Endothelial cell (in vitro differentiated cells): ENCODE data around the gene NPIPA2. TPM values are rescaled to one million over a fixed set of nuclear protein-coding genes. Genes with fewer than 3 reads are reported as not detected.
"Not testable (repeated sequence)": the region's sequence is repeated elsewhere in the genome, so short reads cannot be mapped to it uniquely, and the experiment has no call there.

Experiments
- DNase-seq: peaks from one replicate; pipeline ENCODE4 v3.0.0; 2021; ENCODE audit warnings: low spot score
- H3K27ac Mint-ChIP-seq: one replicate; pipeline ENCODE4 v1.8.0; 2021; ENCODE audit warnings: mixed read lengths, inconsistent platforms; ENCODE audit not compliant: unreplicated experiment
- H3K27me3 Mint-ChIP-seq: one replicate; pipeline ENCODE4 v1.8.0; 2021; ENCODE audit warnings: mild to moderate bottlenecking, moderate library complexity, mixed read lengths, inconsistent platforms; ENCODE audit not compliant: unreplicated experiment
- H3K36me3 Mint-ChIP-seq: one replicate; pipeline ENCODE4 v1.8.0; 2021; ENCODE audit warnings: mild to moderate bottlenecking, low read depth, mixed read lengths, inconsistent platforms; ENCODE audit not compliant: unreplicated experiment
- H3K4me1 Mint-ChIP-seq: one replicate; pipeline ENCODE4 v1.8.0; 2021; ENCODE audit warnings: mild to moderate bottlenecking, mixed read lengths, inconsistent platforms; ENCODE audit not compliant: unreplicated experiment
- H3K4me3 Mint-ChIP-seq: one replicate; pipeline ENCODE4 v1.8.0; 2021; ENCODE audit warnings: mild to moderate bottlenecking, mixed read lengths, inconsistent platforms; ENCODE audit not compliant: unreplicated experiment
- H3K9me3 Mint-ChIP-seq: one replicate; pipeline ENCODE4 v1.8.0; 2021; ENCODE audit warnings: mixed read lengths, inconsistent platforms; ENCODE audit not compliant: unreplicated experiment
- long read RNA-seq: library from polyadenylated mRNA; unstranded; transcript quantifications from one replicate; pipeline ENCODE4 v2.0.0, GENCODE V29; 2020; ENCODE audit not compliant: unreplicated experiment
- total RNA-seq: library from RNA; stranded (reverse); fragmentation: NEBNext Ultra II Directional; extraction: Animal tissue kit (Norgen Biotek cat#: 25700); gene quantifications from one replicate; pipeline ENCODE4 v1.2.1, GENCODE V29; 2021; ENCODE audit not compliant: unreplicated experiment

Gene NPIPA2
- 9.0 TPM for total RNA-seq
- long read RNA-seq: 0 reads

DNA sequence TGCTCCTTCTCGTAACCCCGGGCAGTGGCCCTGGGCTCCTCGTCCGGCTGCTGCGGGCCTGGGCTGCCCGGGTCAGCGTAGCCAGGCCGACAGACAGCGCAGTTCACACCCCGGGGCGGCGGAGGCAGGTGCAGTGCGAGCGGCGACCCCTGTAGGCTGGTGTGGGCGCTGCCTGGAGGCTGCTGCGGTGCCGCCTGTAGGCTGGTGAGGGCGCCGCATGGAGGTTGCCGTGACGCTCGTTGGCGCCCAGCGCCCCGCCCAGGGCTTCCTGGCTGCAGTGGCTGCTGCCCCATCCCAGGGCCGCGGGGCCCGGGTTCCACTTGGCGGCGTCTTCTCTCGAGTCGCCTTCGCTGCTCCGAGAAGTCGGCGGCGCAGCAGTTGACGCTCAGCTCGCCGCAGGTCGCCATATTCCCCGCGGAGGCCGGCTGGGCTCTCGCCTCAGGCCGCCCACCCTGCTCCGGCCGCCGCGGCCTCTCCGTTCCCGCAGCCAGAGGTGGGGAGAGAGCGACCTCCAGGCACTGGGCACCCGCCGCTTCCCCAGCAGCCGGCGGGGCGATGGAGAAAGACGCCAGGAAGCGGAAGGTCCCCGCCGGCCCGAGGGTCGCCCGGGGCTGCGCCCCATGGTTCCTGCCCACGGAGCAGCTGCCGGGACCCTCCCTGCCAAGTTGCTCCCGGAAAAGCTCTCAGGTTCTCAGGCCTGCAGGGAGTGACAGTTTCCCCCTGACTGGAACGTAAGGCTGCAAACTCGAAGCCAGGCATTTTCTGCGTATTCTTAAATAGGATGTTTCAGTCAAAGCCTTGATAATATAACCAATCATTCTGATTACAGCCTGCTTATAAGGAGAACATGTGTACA, at the start of gene NPIPA2:
NPIPA2 (plus strand) TSS at position 261 of the 856 bp plus-strand sequence. CDS start 5,533 bp downstream, outside the sequence.
- H3K4me3 Mint-ChIP-seq, H3K27ac Mint-ChIP-seq, H3K4me1 Mint-ChIP-seq, H3K9me3 Mint-ChIP-seq, DNase-seq, H3K36me3 Mint-ChIP-seq, H3K27me3 Mint-ChIP-seq: not testable (repeated sequence)

GRCh38 chr16:14694129-14694528, 48.2 kb upstream of the NPIPA2 start, which contains the start of gene PLA2G10:
PLA2G10 (minus strand) TSS chr16:14694308; CDS start chr16:14694229, 79 bp downstream.
- H3K4me3 Mint-ChIP-seq, H3K9me3 Mint-ChIP-seq, H3K36me3 Mint-ChIP-seq, DNase-seq, H3K4me1 Mint-ChIP-seq, H3K27me3 Mint-ChIP-seq, H3K27ac Mint-ChIP-seq: not testable (repeated sequence)

DNA sequence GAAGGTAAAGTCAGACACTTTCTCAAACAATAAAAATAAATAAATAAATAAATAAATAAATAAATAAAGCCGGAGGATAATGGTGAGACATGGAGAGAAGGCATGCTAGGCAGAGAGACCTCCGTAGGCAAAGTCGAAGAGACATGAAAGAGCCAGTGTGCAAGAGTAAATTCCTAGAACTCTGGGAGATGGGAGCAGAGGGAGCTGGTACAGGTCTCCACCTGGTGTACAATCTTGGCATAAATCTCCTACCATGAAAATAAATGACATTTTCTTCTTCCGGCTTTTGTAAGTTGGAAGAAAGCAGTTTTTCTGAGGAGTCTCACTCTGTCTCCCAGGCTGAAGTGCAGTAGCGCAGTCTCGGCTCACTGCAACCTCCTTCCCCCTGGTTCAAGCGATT, 40.5 kb upstream of the NPIPA2 start:
- not testable (repeated sequence) for DNase-seq, H3K27ac Mint-ChIP-seq, H3K4me1 Mint-ChIP-seq, H3K27me3 Mint-ChIP-seq, H3K4me3 Mint-ChIP-seq, H3K36me3 Mint-ChIP-seq, H3K9me3 Mint-ChIP-seq

DNA sequence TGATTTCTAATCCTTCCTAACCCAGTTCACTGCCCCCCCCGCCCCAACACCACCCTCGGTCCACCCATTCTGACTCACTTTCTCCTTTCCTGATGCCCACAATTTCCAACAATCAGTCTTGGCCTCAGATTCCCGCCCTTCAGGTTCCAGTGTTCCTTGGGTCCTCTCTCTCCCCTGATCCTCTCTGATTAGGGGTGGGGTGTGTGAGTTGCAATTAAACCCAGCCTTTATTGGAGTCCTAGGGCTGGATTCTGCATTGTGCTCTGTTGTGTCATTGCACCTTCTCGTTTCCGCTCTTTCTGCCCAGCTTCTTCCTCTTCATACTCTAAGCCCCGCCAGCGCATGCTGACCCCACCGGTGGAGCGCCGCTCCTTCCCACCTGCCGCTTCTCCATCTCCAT, 39.7 kb upstream of the NPIPA2 start:
- DNase-seq, H3K4me3 Mint-ChIP-seq, H3K27ac Mint-ChIP-seq, H3K4me1 Mint-ChIP-seq, H3K27me3 Mint-ChIP-seq, H3K9me3 Mint-ChIP-seq, H3K36me3 Mint-ChIP-seq: not testable (repeated sequence)

GRCh38 chr16:14703156-14704011, 38.9 kb upstream of the NPIPA2 start, which contains the start of gene NPIPA3:
NPIPA3 (plus strand) TSS chr16:14703411; CDS start chr16:14708944, 5,533 bp downstream.
- H3K4me1 Mint-ChIP-seq, H3K36me3 Mint-ChIP-seq, H3K9me3 Mint-ChIP-seq, H3K27ac Mint-ChIP-seq, H3K4me3 Mint-ChIP-seq, H3K27me3 Mint-ChIP-seq, DNase-seq: not testable (repeated sequence)

DNA sequence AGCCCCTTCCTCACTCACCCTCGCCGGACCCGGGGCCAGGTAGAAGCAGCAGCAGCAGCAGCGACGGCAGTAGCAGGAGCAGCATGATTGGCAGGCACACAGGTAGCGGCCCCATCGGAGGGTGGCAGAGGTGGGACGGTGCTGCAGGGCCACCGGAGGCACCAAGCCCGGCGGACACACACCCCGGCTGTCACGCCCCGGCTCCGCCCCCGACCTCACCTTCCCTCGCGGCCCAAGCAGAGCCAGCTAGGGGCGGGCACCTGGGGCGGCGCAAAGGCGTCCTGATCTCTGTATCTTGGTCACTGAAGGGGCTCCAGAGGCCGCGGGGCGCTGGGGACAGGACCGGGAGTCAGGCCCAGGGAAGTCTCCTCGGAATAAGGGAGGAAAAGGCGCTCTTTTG, 9.1 kb upstream of the NPIPA2 start:
- not testable (repeated sequence) for H3K4me3 Mint-ChIP-seq, H3K9me3 Mint-ChIP-seq, H3K27me3 Mint-ChIP-seq

DNA sequence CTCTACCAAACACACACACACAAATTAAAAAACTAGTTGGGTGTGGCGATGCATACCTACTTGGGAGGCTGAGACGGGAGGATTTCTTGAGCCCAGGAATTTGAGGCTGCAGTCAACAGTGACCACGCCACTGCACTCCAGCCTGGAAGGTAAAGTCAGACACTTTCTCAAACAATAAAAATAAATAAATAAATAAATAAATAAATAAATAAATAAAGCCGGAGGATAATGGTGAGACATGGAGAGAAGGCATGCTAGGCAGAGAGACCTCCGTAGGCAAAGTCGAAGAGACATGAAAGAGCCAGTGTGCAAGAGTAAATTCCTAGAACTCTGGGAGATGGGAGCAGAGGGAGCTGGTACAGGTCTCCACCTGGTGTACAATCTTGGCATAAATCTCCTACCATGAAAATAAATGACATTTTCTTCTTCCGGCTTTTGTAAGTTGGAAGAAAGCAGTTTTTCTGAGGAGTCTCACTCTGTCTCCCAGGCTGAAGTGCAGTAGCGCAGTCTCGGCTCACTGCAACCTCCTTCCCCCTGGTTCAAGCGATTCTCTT, 1.4 kb upstream of the NPIPA2 start:
- H3K4me1 Mint-ChIP-seq, H3K4me3 Mint-ChIP-seq, H3K9me3 Mint-ChIP-seq, DNase-seq, H3K27me3 Mint-ChIP-seq, H3K36me3 Mint-ChIP-seq, H3K27ac Mint-ChIP-seq: not testable (repeated sequence)

More for the DNA sequence above, 9.1 kb upstream of the NPIPA2 start:
- H3K27ac Mint-ChIP-seq, H3K4me1 Mint-ChIP-seq, DNase-seq, H3K36me3 Mint-ChIP-seq: not testable (repeated sequence)

DNA sequence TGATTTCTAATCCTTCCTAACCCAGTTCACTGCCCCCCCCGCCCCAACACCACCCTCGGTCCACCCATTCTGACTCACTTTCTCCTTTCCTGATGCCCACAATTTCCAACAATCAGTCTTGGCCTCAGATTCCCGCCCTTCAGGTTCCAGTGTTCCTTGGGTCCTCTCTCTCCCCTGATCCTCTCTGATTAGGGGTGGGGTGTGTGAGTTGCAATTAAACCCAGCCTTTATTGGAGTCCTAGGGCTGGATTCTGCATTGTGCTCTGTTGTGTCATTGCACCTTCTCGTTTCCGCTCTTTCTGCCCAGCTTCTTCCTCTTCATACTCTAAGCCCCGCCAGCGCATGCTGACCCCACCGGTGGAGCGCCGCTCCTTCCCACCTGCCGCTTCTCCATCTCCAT, 539 bp upstream of the NPIPA2 start:
- H3K9me3 Mint-ChIP-seq, H3K4me3 Mint-ChIP-seq, H3K4me1 Mint-ChIP-seq, H3K27ac Mint-ChIP-seq, H3K36me3 Mint-ChIP-seq, DNase-seq, H3K27me3 Mint-ChIP-seq: not testable (repeated sequence)

- H3K36me3 Mint-ChIP-seq, H3K4me1 Mint-ChIP-seq, H3K4me3 Mint-ChIP-seq, H3K27me3 Mint-ChIP-seq, H3K27ac Mint-ChIP-seq, DNase-seq, H3K9me3 Mint-ChIP-seq: not testable (repeated sequence)
Observed at GRCh38 chr16:14773654-14774053, 31.3 kb downstream of the NPIPA2 start.

DNA sequence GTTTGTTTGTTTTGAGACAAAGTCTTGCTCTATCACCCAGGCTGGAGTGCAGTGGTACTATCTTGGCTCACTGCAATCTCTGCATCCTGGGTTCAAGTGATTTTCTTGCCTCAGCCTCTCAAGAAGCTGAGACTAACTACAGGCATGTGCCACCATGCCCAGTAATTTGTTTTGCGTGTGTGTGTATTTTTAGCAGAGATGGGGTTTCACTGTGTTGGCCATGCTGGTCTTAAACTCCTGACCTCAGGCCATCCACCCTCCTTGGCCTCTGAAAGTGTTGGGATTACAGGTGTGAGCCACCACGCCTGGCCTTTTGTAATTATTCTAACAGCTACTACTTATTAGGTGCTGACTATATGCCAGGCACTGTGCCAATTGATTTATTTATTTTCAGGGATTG, 33.3 kb downstream of the NPIPA2 start:
- not testable (repeated sequence) for DNase-seq, H3K9me3 Mint-ChIP-seq, H3K27me3 Mint-ChIP-seq, H3K4me3 Mint-ChIP-seq, H3K4me1 Mint-ChIP-seq, H3K27ac Mint-ChIP-seq, H3K36me3 Mint-ChIP-seq

- H3K36me3 Mint-ChIP-seq, H3K9me3 Mint-ChIP-seq, H3K4me3 Mint-ChIP-seq: not testable (repeated sequence)
Observed at GRCh38 chr16:14776763-14777162, 34.4 kb downstream of the NPIPA2 start.

More at GRCh38 chr16:14776763-14777162, 34.4 kb downstream of the NPIPA2 start:
- H3K27me3 Mint-ChIP-seq, H3K4me1 Mint-ChIP-seq, DNase-seq, H3K27ac Mint-ChIP-seq: not testable (repeated sequence)
